Coronary artery (tissue), 2 donors: ENCODE results near the gene AP2A2.

ENCODE experiments used
- DNase-seq: peaks from one replicate; pipeline ENCODE4 v3.0.0-alpha.2; 2017; ENCODE audit warnings: low spot score
- H3K27ac ChIP-seq, 2 donors: fragments of 200-600 bp; sonication (generic); one replicate each; pipeline ENCODE4 v1.5.1; 2016 to 2019
- H3K4me3 ChIP-seq: fragments of 200-600 bp; sonication (generic); 2 replicates; pipeline ENCODE4 v1.5.1; 2016; ENCODE audit warnings: mild to moderate bottlenecking, moderate library complexity
- TF ChIP-seq, protein P1 (sequence below): fragments of 200-600 bp; sonication (generic); IDR thresholded peaks from one replicate; pipeline ENCODE4 v1.5.1; 2019; ENCODE audit warnings: antibody characterized with exemption

AP2A2 gene

GRCh38 chr11:968822-969221 is 43.2 kb downstream of the AP2A2 start:
- Histone ChIP-seq H3K27ac (no peak overlapping the region), H3K4me3 (no peak overlapping the region)
- DNase-seq, result no peak
- TF ChIP-seq, protein P1, sequence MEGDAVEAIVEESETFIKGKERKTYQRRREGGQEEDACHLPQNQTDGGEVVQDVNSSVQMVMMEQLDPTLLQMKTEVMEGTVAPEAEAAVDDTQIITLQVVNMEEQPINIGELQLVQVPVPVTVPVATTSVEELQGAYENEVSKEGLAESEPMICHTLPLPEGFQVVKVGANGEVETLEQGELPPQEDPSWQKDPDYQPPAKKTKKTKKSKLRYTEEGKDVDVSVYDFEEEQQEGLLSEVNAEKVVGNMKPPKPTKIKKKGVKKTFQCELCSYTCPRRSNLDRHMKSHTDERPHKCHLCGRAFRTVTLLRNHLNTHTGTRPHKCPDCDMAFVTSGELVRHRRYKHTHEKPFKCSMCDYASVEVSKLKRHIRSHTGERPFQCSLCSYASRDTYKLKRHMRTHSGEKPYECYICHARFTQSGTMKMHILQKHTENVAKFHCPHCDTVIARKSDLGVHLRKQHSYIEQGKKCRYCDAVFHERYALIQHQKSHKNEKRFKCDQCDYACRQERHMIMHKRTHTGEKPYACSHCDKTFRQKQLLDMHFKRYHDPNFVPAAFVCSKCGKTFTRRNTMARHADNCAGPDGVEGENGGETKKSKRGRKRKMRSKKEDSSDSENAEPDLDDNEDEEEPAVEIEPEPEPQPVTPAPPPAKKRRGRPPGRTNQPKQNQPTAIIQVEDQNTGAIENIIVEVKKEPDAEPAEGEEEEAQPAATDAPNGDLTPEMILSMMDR, result no peak

GRCh38 chr11:969651-970205 is 44.1 kb downstream of the AP2A2 start:
- Histone ChIP-seq H3K27ac (no peak overlapping the region), H3K4me3 (no peak overlapping the region)
- TF ChIP-seq, protein P1, result no peak
- DNase-seq, result no peak

DNA sequence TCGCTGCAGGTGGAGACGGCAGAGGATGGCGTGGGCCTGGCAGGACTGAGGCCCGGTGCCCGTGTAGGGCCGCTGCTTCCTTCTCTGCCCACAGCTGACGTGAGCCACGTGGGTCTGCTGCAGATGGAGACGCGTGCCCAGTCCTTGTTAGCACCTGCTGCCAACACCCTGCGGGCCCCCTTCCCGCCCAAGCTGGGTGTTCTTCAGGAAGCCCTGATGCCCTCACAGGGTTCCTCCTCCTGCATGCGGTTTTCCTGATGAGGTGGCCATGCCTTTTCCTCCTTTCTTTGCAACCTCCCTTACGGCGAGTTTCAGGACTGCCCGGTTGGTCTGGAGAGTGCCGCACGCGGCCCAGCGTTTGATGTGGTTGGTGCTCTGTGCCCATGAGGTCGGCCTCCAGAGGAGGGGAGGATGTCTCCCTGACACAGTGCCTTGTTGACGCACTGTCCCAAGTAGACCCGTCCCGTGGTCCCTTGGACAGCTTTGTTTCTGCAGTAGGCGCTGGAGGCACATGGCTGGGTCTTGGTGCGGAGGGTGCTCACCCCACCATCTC is 44.7 kb downstream of the AP2A2 start:
- peak; percentile 70 for DNase-seq
- no peak overlapping the region for H3K27ac ChIP-seq
- no peak overlapping the region for H3K4me3 ChIP-seq
- TF ChIP-seq, protein P1, result no peak

DNA sequence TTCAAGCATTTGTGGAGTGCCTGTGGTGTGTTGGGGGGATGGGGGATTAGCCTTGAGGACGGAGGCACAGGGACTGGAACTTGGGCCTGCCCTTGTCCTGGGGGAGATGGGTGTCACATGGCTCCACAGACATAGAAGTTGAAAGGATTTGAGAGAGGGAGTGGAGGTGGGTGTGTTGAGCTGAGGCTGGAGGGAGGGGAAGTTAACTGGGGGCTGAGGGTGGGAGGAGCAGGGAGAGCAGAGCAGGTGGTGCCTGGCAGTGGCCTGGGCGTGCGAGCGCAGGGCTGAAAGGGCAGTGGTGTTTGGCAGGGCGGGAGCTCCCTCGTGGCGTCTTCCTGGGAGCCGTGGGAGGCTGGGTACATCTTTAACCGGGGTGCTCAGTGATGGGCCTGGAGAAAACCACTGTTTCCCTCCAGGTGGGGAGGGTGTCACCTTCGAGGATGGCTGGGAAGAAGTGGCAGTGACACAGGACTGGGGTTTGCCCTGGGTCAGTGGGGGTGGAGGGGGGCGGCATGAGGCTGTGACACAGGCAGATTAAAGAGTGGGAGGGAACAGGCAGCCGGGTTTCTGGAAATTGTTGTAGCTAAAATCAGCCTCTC is 45.5 kb downstream of the AP2A2 start:
- no peak for DNase-seq
- TF ChIP-seq, protein P1, result no peak
- H3K4me3 ChIP-seq, result no peak overlapping the region
- no peak overlapping the region for H3K27ac ChIP-seq

DNA sequence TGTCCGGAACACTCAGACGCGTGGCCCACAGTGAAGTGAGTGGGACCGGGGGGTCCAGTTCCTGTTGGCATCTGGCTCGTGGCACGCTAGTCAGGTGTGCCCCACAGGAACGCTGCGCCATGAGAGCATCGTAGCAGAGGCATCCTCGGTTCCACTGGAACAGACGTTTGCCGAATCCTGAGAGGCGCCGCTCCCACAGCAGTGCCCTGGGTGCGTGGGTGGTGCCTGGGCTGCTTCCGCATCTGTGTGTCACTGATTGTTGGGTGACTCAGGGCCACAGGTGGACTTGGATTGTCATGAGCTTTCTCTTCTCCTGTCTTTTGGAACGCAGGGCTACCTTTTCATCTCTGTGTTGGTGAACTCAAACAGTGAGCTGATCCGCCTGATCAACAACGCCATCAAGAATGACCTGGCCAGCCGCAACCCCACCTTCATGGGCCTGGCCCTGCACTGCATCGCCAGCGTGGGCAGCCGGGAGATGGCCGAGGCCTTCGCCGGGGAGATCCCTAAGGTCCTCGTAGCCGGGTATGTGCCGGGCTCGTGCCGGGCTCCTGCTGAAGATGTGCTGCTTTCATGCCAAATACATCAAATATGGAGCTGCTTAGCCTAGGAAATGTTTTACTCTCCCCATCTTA is 46.2 kb downstream of the AP2A2 start:
- no peak for DNase-seq
- TF ChIP-seq, protein P1, result no peak
- no peak overlapping the region for H3K27ac ChIP-seq
- no peak overlapping the region for H3K4me3 ChIP-seq

GRCh38 chr11:972523-973211 is 47.0 kb downstream of the AP2A2 start:
- DNase-seq, result no peak
- TF ChIP-seq, protein P1, result no peak
- Histone ChIP-seq H3K27ac (no peak overlapping the region), H3K4me3 (no peak overlapping the region)
